Fibroblast of skin of scalp (primary cell): ENCODE results near the gene TMEM163.
"Not testable (repeated sequence)": the region's sequence is repeated elsewhere in the genome, so short reads cannot be mapped to it uniquely, and the experiment has no call there.

Experiments
- DNase-seq: peaks from one replicate; pipeline ENCODE4 v3.0.0-alpha.2; 2013

TMEM163 gene

GRCh38 chr2:134660626-134661402 lies 58.0 kb downstream of the TMEM163 start:
- no peak for DNase-seq

- no peak for DNase-seq
Observed at GRCh38 chr2:134659724-134660123, 59.1 kb downstream of the TMEM163 start.

- no peak for DNase-seq
Observed at GRCh38 chr2:134657650-134658250, 61.0 kb downstream of the TMEM163 start.

GRCh38 chr2:134656391-134656790 lies 62.4 kb downstream of the TMEM163 start:
- not testable (repeated sequence) for DNase-seq

GRCh38 chr2:134648586-134648985 lies 70.2 kb downstream of the TMEM163 start:
- no peak for DNase-seq

GRCh38 chr2:134647607-134648256 lies 71.1 kb downstream of the TMEM163 start:
- no peak for DNase-seq

- DNase-seq: no peak
Observed at GRCh38 chr2:134642938-134643337, 75.9 kb downstream of the TMEM163 start.

- no peak for DNase-seq
Observed at GRCh38 chr2:134640494-134640893, 78.3 kb downstream of the TMEM163 start.

- no peak for DNase-seq
Observed at GRCh38 chr2:134639265-134639664, 79.5 kb downstream of the TMEM163 start.

- no peak for DNase-seq
Observed at GRCh38 chr2:134636714-134637113, 82.1 kb downstream of the TMEM163 start.

- no peak for DNase-seq
Observed at GRCh38 chr2:134634054-134634753, 84.6 kb downstream of the TMEM163 start.

GRCh38 chr2:134630504-134631159 lies 88.2 kb downstream of the TMEM163 start:
- DNase-seq: no peak

- DNase-seq: no peak
Observed at GRCh38 chr2:134628453-134628852, 90.3 kb downstream of the TMEM163 start.

- no peak for DNase-seq
Observed at GRCh38 chr2:134626781-134627180, 92.0 kb downstream of the TMEM163 start.

- no peak for DNase-seq
Observed at GRCh38 chr2:134625311-134625710, 93.5 kb downstream of the TMEM163 start.

- DNase-seq: no peak
Observed at GRCh38 chr2:134623796-134624195, 95.0 kb downstream of the TMEM163 start.

GRCh38 chr2:134623046-134623445 lies 95.8 kb downstream of the TMEM163 start:
- DNase-seq: no peak

- DNase-seq: no peak
Observed at GRCh38 chr2:134621939-134622705, 96.7 kb downstream of the TMEM163 start.

GRCh38 chr2:134619250-134619649 lies 99.5 kb downstream of the TMEM163 start:
- DNase-seq: no peak

- DNase-seq: not testable (repeated sequence)
Observed at GRCh38 chr2:134615480-134615879, 103.3 kb downstream of the TMEM163 start.

- DNase-seq: no peak
Observed at GRCh38 chr2:134611316-134611715, 107.5 kb downstream of the TMEM163 start.

- DNase-seq: no peak
Observed at GRCh38 chr2:134610871-134611270, 107.9 kb downstream of the TMEM163 start.
